ENCODE data around the gene BMPR1B. TPM values are rescaled to one million over a fixed set of nuclear protein-coding genes. Genes with fewer than 3 reads are reported as not detected.

BMPR1B gene
- total and polyA plus RNA-seq, 2 of the 8 experiments (the other 6 are each of a cell fraction or from before 2014, with no cell fraction given): 0.14 to 1.1 TPM

- H3K4me1 ChIP-seq (replicated peaks in 1 of 4; ENCODE audit: control insufficient read depth in 3 of 4, insufficient read depth in 4 of 4, low read length in 3 of 4): peaks cover 0 to 3% (median 0%) of the 10 kb centered on the region in 4 experiments; a peak in 1 of 7 replicates
- no peak overlapping the region for H3K27ac ChIP-seq (ENCODE audit: low read depth, low read length)
- H2BK15ac ChIP-seq (ENCODE audit: low read length): no peak overlapping the region
- no peak overlapping the region for H3K4me2 ChIP-seq (ENCODE audit: insufficient read depth in 1 of 2, low read depth in 2 of 2, low read length in 2 of 2)
- H3K23ac ChIP-seq (ENCODE audit: insufficient read length): no peak overlapping the region
- H4K91ac ChIP-seq (replicated peaks; ENCODE audit: insufficient read length, low read length): no peak overlapping the region
- no peak overlapping the region for H3K18ac ChIP-seq (ENCODE audit: extremely low read depth, low read length)
- 93% methylated on average over 4 of the region's 5 CpGs; no CpG with 5 or more reads in 1 of the 2 experiments for WGBS, 2 experiments (ENCODE audit: extremely low coverage in 1 of 2, insufficient coverage in 1 of 2, insufficient read length in 1 of 2, insufficient replicate concordance in 2 of 2, low coverage in 1 of 2, low lambda C conversion rate in 2 of 2, missing lambda C conversion rate in 1 of 2)
- H2BK5ac ChIP-seq (ENCODE audit: low read depth, low read length): no peak overlapping the region
- H3K4ac ChIP-seq (replicated peaks; ENCODE audit: insufficient read length, low read depth, low read length): no peak overlapping the region
- no peaks in the 10 kb centered on the region for H3K79me2 ChIP-seq (ENCODE audit: control insufficient read depth in 1 of 2, insufficient read depth in 2 of 2, low read length in 2 of 2)
- H3K14ac ChIP-seq (ENCODE audit: insufficient read length): no peak overlapping the region
- no peaks in the 10 kb centered on the region for H4K20me1 ChIP-seq (replicated peaks in 1 of 2; ENCODE audit: control insufficient read depth in 1 of 2, insufficient read depth in 2 of 2, low read length in 2 of 2)
- DNase-seq (ENCODE audit: low read depth in 1 of 2, low spot score in 2 of 2) (no peak), FAIRE-seq (no peak)
- H3K27me3 ChIP-seq (replicated peaks in 1 of 4; ENCODE audit: control insufficient read depth in 3 of 4, extremely low read depth in 1 of 4, insufficient read depth in 3 of 4, low read length in 3 of 4): no peaks in the 10 kb centered on the region
- POLR2A ChIA-PET (ENCODE audit: partially characterized antibody): no interaction called here
- no peak overlapping the region for H2BK120ac ChIP-seq (replicated peaks; ENCODE audit: low read depth, low read length)
- CTCF ChIA-PET (ENCODE audit: partially characterized antibody): interaction anchor here (1.0 to 1.3 kb wide), 2 partner anchors 16 to 93 kb away, joined by 3 read pairs; no protein-coding TSS in a partner anchor
- no peaks in the 10 kb centered on the region for H3K36me3 ChIP-seq (ENCODE audit: control insufficient read depth in 2 of 4, insufficient read depth in 4 of 4, low read length in 3 of 4)
- H4K5ac ChIP-seq (ENCODE audit: insufficient read length, low read depth, low read length): no peak overlapping the region
- H2AFZ ChIP-seq (ENCODE audit: low read length): no peak overlapping the region
- H3K79me1 ChIP-seq (ENCODE audit: low read depth, low read length): no peaks in the 10 kb centered on the region
- no peak overlapping the region for H4K8ac ChIP-seq (ENCODE audit: extremely low read depth, insufficient read depth, low read length)
- H2BK12ac ChIP-seq (ENCODE audit: low read depth, low read length): no peak overlapping the region
- H3K23me2 ChIP-seq (ENCODE audit: low read depth, low read length): no peaks in the 10 kb centered on the region
- H3K9ac ChIP-seq (replicated peaks in 1 of 4; ENCODE audit: extremely low read depth in 1 of 4, low read depth in 3 of 4, low read length in 3 of 4): no peak overlapping the region
- no peak overlapping the region for H2AK5ac ChIP-seq (ENCODE audit: low read depth, low read length)
- H3K9me3 ChIP-seq (ENCODE audit: insufficient read depth in 2 of 2, low read depth in 1 of 2, low read length in 1 of 2): no peaks in the 10 kb centered on the region
- no peak overlapping the region for H3K4me3 ChIP-seq (ENCODE audit: extremely low read depth in 1 of 4, insufficient read depth in 2 of 4, low read depth in 3 of 4, low read length in 4 of 4)
- no peak overlapping the region for H3K56ac ChIP-seq (replicated peaks; ENCODE audit: insufficient read length, low read depth, low read length)
- H2BK20ac ChIP-seq (ENCODE audit: low read length): no peak overlapping the region
- TF ChIP-seq ZNF274 (IDR thresholded peaks at IDR 0.05; ENCODE audit: borderline replicate concordance, extremely low read depth, low read length) (no peak), MAFK (IDR thresholded peaks at IDR 0.05; ENCODE audit: low read depth, low read length) (no peak), KDM1A (IDR thresholded peaks at IDR 0.05; ENCODE audit: borderline replicate concordance, low read length) (no peak), RXRA (IDR thresholded peaks at IDR 0.05; ENCODE audit: insufficient read depth, low read depth, low read length) (no peak), CHD1 (IDR thresholded peaks at IDR 0.05; ENCODE audit: low read depth, low read length) (no peak), SUZ12 (IDR thresholded peaks at IDR 0.05; ENCODE audit: low read length) (no peak), SP2 (IDR thresholded peaks at IDR 0.05; ENCODE audit: low read length) (no peak), USF2 (IDR thresholded peaks at IDR 0.05; ENCODE audit: low read length) (no peak), KDM4A (IDR thresholded peaks at IDR 0.05; ENCODE audit: low read depth, low read length, severe bottlenecking) (no peak), TAF1 (IDR thresholded peaks at IDR 0.05; ENCODE audit: low read depth, low read length) (no peak), ATF3 (IDR thresholded peaks at IDR 0.05; ENCODE audit: insufficient read depth, low read depth, low read length) (no peak)
These were observed 43.2 kb upstream of the BMPR1B start for GRCh38 chr4:94714365-94715160.

Measured in H1 (cell line).